BLaER1 (cell line): ENCODE measurements around the gene PPARA.
"Not testable (repeated sequence)": the region's sequence is repeated elsewhere in the genome, so short reads cannot be mapped to it uniquely, and the experiment has no call there.

Source experiments
- H3K27ac ChIP-seq: shearing (Covaris generic); formaldehyde crosslinking; 2 replicates; pipeline ENCODE4 v1.8.1; 2022
- H3K27me3 ChIP-seq: shearing (Covaris generic); formaldehyde crosslinking; 2 replicates; pipeline ENCODE4 v1.8.1; 2022
- H3K36me3 ChIP-seq: shearing (Covaris generic); formaldehyde crosslinking; 2 replicates; pipeline ENCODE4 v1.8.1; 2022
- H3K4me1 ChIP-seq: shearing (Covaris generic); formaldehyde crosslinking; 2 replicates; pipeline ENCODE4 v1.8.1; 2022
- H3K4me2 ChIP-seq: shearing (Covaris generic); formaldehyde crosslinking; 2 replicates; pipeline ENCODE4 v1.8.1; 2022
- H3K4me3 ChIP-seq: shearing (Covaris generic); formaldehyde crosslinking; 2 replicates; pipeline ENCODE4 v1.8.1; 2022
- H3K9ac ChIP-seq: shearing (Covaris generic); formaldehyde crosslinking; 2 replicates; pipeline ENCODE4 v1.8.1; 2022
- H3K9me3 ChIP-seq: shearing (Covaris generic); formaldehyde crosslinking; 2 replicates; pipeline ENCODE4 v1.8.1; 2022
- H4K20me1 ChIP-seq: shearing (Covaris generic); formaldehyde crosslinking; 2 replicates; pipeline ENCODE4 v1.8.1; 2022
- Cebpa-rat ChIP-seq: shearing (Covaris generic); IDR thresholded peaks from 2 replicates; pipeline ENCODE4 v1.8.1; 2022

The PPARA gene

GRCh38 chr22:46125816-46126765, 24.2 kb upstream of the PPARA start:
- H3K27ac ChIP-seq: 0 out of 2 replicates have a peak overlapping the region, but pooled peaks have one; percentile 9
- no peaks in the 10 kb centered on the region for H3K36me3 ChIP-seq
- H3K4me2 ChIP-seq: no peak overlapping the region
- peaks cover 71% of the 10 kb centered on the region for H3K4me1 ChIP-seq
- no peaks in the 10 kb centered on the region for H3K9me3 ChIP-seq
- H3K9ac ChIP-seq: no peak overlapping the region
- TF ChIP-seq Cebpa-rat: no peak
- H3K27me3 ChIP-seq: no peaks in the 10 kb centered on the region
- H3K4me3 ChIP-seq: no peak overlapping the region
- H4K20me1 ChIP-seq: no peaks in the 10 kb centered on the region

- H3K4me3 ChIP-seq: no peak overlapping the region
These were observed 23.4 kb upstream of the PPARA start for GRCh38 chr22:46126853-46127385.

GRCh38 chr22:46127556-46127955, 22.8 kb upstream of the PPARA start:
- Histone ChIP-seq H3K4me1 (peaks cover 59% of the 10 kb centered on the region), H3K27ac (peak overlapping the region; percentile 54), H3K27me3 (no peaks in the 10 kb centered on the region), H3K9me3 (no peaks in the 10 kb centered on the region), H3K9ac (no peak overlapping the region), H3K36me3 (no peaks in the 10 kb centered on the region), H3K4me2 (peak overlapping the region; percentile 19; the same call in 1 of the 2 replicates), H3K4me3 (no peak overlapping the region), H4K20me1 (no peaks in the 10 kb centered on the region)
- TF ChIP-seq Cebpa-rat: no peak

More at GRCh38 chr22:46126853-46127385, 23.4 kb upstream of the PPARA start:
- no peaks in the 10 kb centered on the region for H3K9me3 ChIP-seq
- H3K4me1 ChIP-seq: peaks cover 65% of the 10 kb centered on the region
- no peaks in the 10 kb centered on the region for H3K36me3 ChIP-seq
- H4K20me1 ChIP-seq: no peaks in the 10 kb centered on the region
- H3K27me3 ChIP-seq: no peaks in the 10 kb centered on the region
- TF ChIP-seq Cebpa-rat: no peak
- peak overlapping the region; percentile 54 for H3K27ac ChIP-seq
- H3K4me2 ChIP-seq: no peak overlapping the region
- no peak overlapping the region for H3K9ac ChIP-seq

- peak overlapping the region; percentile 42; the same call in 1 of the 2 replicates for H3K4me3 ChIP-seq
- H4K20me1 ChIP-seq: no peaks in the 10 kb centered on the region
- peak overlapping the region; percentile 65; the same call in 1 of the 2 replicates for H3K9ac ChIP-seq
- no peaks in the 10 kb centered on the region for H3K9me3 ChIP-seq
- H3K27ac ChIP-seq: peak overlapping the region; percentile 88
- H3K4me2 ChIP-seq: peak overlapping the region; percentile 88
- no peaks in the 10 kb centered on the region for H3K27me3 ChIP-seq
- H3K36me3 ChIP-seq: no peaks in the 10 kb centered on the region
- H3K4me1 ChIP-seq: peaks cover 48% of the 10 kb centered on the region
- TF ChIP-seq Cebpa-rat: no peak
These were observed 21.7 kb upstream of the PPARA start for GRCh38 chr22:46128606-46129005.

- Histone ChIP-seq H3K27ac (peak overlapping the region; percentile 88), H3K36me3 (no peaks in the 10 kb centered on the region), H3K4me2 (peak overlapping the region; percentile 88), H3K9me3 (no peaks in the 10 kb centered on the region), H3K9ac (peak overlapping the region; percentile 65), H3K4me1 (peaks cover 42% of the 10 kb centered on the region), H3K27me3 (no peaks in the 10 kb centered on the region), H4K20me1 (no peaks in the 10 kb centered on the region), H3K4me3 (peak overlapping the region; percentile 42)
- no peak for TF ChIP-seq Cebpa-rat
These were observed 20.8 kb upstream of the PPARA start for GRCh38 chr22:46129390-46130041.

GRCh38 chr22:46131151-46131587, 19.2 kb upstream of the PPARA start:
- Histone ChIP-seq H4K20me1 (no peaks in the 10 kb centered on the region), H3K4me3 (no peak overlapping the region), H3K27ac (peak overlapping the region; percentile 59), H3K36me3 (no peaks in the 10 kb centered on the region), H3K9me3 (no peaks in the 10 kb centered on the region), H3K9ac (peak overlapping the region; percentile 15; the same call in 1 of the 2 replicates), H3K4me1 (peaks cover 43% of the 10 kb centered on the region), H3K27me3 (no peaks in the 10 kb centered on the region), H3K4me2 (peak overlapping the region; percentile 88)
- TF ChIP-seq Cebpa-rat: no peak

- H3K9ac ChIP-seq, H3K4me3 ChIP-seq, H3K9me3 ChIP-seq, H4K20me1 ChIP-seq, H3K36me3 ChIP-seq, H3K27me3 ChIP-seq, H3K4me2 ChIP-seq: not testable (repeated sequence)
- peaks cover 49% of the 10 kb centered on the region for H3K4me1 ChIP-seq
- peak overlapping the region; percentile 59; the same call in 1 of the 2 replicates for H3K27ac ChIP-seq
These were observed 18.0 kb upstream of the PPARA start for GRCh38 chr22:46132193-46132829.

GRCh38 chr22:46132830-46133587, 17.3 kb upstream of the PPARA start:
- no peaks in the 10 kb centered on the region for H3K27me3 ChIP-seq

GRCh38 chr22:46133588-46133855, 16.8 kb upstream of the PPARA start:
- Histone ChIP-seq H3K4me1 (peaks cover 44% of the 10 kb centered on the region), H3K27ac (no peak overlapping the region), H3K9ac (no peak overlapping the region), H4K20me1 (no peaks in the 10 kb centered on the region), H3K4me3 (no peak overlapping the region), H3K4me2 (no peak overlapping the region), H3K27me3 (no peaks in the 10 kb centered on the region), H3K9me3 (no peaks in the 10 kb centered on the region), H3K36me3 (no peaks in the 10 kb centered on the region)
- TF ChIP-seq Cebpa-rat: no peak

More at GRCh38 chr22:46132830-46133587, 17.3 kb upstream of the PPARA start:
- no peaks in the 10 kb centered on the region for H4K20me1 ChIP-seq
- H3K4me1 ChIP-seq: peaks cover 44% of the 10 kb centered on the region
- H3K4me3 ChIP-seq: no peak overlapping the region
- H3K9ac ChIP-seq: no peak overlapping the region
- H3K36me3 ChIP-seq: no peaks in the 10 kb centered on the region
- no peaks in the 10 kb centered on the region for H3K9me3 ChIP-seq
- no peak overlapping the region for H3K4me2 ChIP-seq
- no peak for TF ChIP-seq Cebpa-rat
- H3K27ac ChIP-seq: no peak overlapping the region
